ENCODE results near the gene FAM111B. TPM values are rescaled to one million over a fixed set of nuclear protein-coding genes. Genes with fewer than 3 reads are reported as not detected.
"Not testable (repeated sequence)": the region's sequence is repeated elsewhere in the genome, so short reads cannot be mapped to it uniquely, and the experiment has no call there.

Gene FAM111B
- total and polyA plus RNA-seq, 2 of the 8 experiments (the other 6 are each of a cell fraction or from before 2014, with no cell fraction given): 4.8 to 38.1 TPM

GRCh38 chr11:59058120-59059033 lies 48.7 kb upstream of the FAM111B start (continued):
- TF ChIP-seq MAX (IDR thresholded peaks at IDR 0.05) (0 out of 2 replicates have a peak, but pooled peaks have one; percentile 18), RAD21 (IDR thresholded peaks at IDR 0.05 in 1 of 2, conservative IDR thresholded peaks at IDR 0.05 in 1 of 2; ENCODE audit: low read depth in 2 of 2, low read length in 2 of 2) (peak; percentile 91 to 94), TAF1 (IDR thresholded peaks at IDR 0.05; ENCODE audit: low read depth, low read length) (0 out of 2 replicates have a peak, but pooled peaks have one; percentile 31), CHD2 (IDR thresholded peaks at IDR 0.05; ENCODE audit: low read length) (peak; percentile 78)
- TF ChIP-seq, protein P1, sequence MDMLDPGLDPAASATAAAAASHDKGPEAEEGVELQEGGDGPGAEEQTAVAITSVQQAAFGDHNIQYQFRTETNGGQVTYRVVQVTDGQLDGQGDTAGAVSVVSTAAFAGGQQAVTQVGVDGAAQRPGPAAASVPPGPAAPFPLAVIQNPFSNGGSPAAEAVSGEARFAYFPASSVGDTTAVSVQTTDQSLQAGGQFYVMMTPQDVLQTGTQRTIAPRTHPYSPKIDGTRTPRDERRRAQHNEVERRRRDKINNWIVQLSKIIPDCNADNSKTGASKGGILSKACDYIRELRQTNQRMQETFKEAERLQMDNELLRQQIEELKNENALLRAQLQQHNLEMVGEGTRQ (IDR thresholded peaks at IDR 0.05; ENCODE audit: low read length): 0 out of 2 replicates have a peak, but pooled peaks have one; percentile 8

DNA sequence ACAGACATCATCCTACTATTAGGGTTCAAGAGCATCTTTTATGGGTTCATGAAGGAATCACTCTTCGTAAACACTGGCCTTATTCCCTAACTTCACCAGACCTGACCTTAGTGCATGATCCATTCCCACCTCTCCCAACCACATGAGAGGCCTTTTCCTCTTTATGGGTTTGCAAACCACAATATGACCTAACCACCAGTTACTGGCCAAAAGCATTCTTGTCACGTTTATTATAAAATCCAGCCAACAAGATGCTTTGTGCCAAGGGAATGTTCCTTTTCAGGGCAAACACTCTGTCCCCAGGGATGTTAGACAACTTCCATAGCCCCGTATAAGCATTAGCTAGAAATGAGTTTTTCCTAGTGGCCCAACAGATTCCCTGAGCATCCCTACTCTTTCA lies 46.9 kb upstream of the FAM111B start:
- H3K56ac ChIP-seq (replicated peaks; ENCODE audit: insufficient read length, low read depth, low read length); H2BK15ac ChIP-seq (ENCODE audit: low read length); H3K9ac ChIP-seq (replicated peaks in 1 of 4; ENCODE audit: extremely low read depth in 1 of 4, low read depth in 3 of 4, low read length in 3 of 4); H3K79me2 ChIP-seq (ENCODE audit: control insufficient read depth in 1 of 2, insufficient read depth in 2 of 2, low read length in 2 of 2); POLR2A ChIA-PET (ENCODE audit: partially characterized antibody); H4K91ac ChIP-seq (replicated peaks; ENCODE audit: insufficient read length, low read length); H2AFZ ChIP-seq (ENCODE audit: low read length); H2BK5ac ChIP-seq (ENCODE audit: low read depth, low read length); H2BK120ac ChIP-seq (replicated peaks; ENCODE audit: low read depth, low read length); H3K9me3 ChIP-seq (ENCODE audit: insufficient read depth in 2 of 2, low read depth in 1 of 2, low read length in 1 of 2); H3K14ac ChIP-seq (ENCODE audit: insufficient read length); H3K23ac ChIP-seq (ENCODE audit: insufficient read length); H3K27me3 ChIP-seq (replicated peaks in 1 of 4; ENCODE audit: control insufficient read depth in 3 of 4, extremely low read depth in 1 of 4, insufficient read depth in 3 of 4, low read length in 3 of 4); H4K20me1 ChIP-seq (replicated peaks in 1 of 2; ENCODE audit: control insufficient read depth in 1 of 2, insufficient read depth in 2 of 2, low read length in 2 of 2); H3K4ac ChIP-seq (replicated peaks; ENCODE audit: insufficient read length, low read depth, low read length); H4K5ac ChIP-seq (ENCODE audit: insufficient read length, low read depth, low read length); H3K36me3 ChIP-seq (ENCODE audit: control insufficient read depth in 2 of 4, insufficient read depth in 4 of 4, low read length in 3 of 4); H3K4me1 ChIP-seq (replicated peaks in 1 of 4; ENCODE audit: control insufficient read depth in 3 of 4, insufficient read depth in 4 of 4, low read length in 3 of 4); H2BK20ac ChIP-seq (ENCODE audit: low read length); H3K4me3 ChIP-seq (ENCODE audit: extremely low read depth in 1 of 4, insufficient read depth in 2 of 4, low read depth in 3 of 4, low read length in 4 of 4); H3K27ac ChIP-seq (ENCODE audit: low read depth, low read length); H3K4me2 ChIP-seq (ENCODE audit: insufficient read depth in 1 of 2, low read depth in 2 of 2, low read length in 2 of 2); H3K23me2 ChIP-seq (ENCODE audit: low read depth, low read length); DNase-seq (ENCODE audit: low read depth in 1 of 2, low spot score in 2 of 2); H3K79me1 ChIP-seq (ENCODE audit: low read depth, low read length); H2BK12ac ChIP-seq (ENCODE audit: low read depth, low read length); H3K18ac ChIP-seq (ENCODE audit: extremely low read depth, low read length); FAIRE-seq; H2AK5ac ChIP-seq (ENCODE audit: low read depth, low read length); H4K8ac ChIP-seq (ENCODE audit: extremely low read depth, insufficient read depth, low read length): not testable (repeated sequence)
- WGBS, 2 experiments (ENCODE audit: extremely low coverage in 1 of 2, insufficient coverage in 1 of 2, insufficient read length in 1 of 2, insufficient replicate concordance in 2 of 2, low coverage in 1 of 2, low lambda C conversion rate in 2 of 2, missing lambda C conversion rate in 1 of 2): 77% methylated on average over 3 of the region's 3 CpGs; no CpG with 5 or more reads in 1 of the 2 experiments
- CTCF ChIA-PET (ENCODE audit: partially characterized antibody): interaction anchor here (0.7 to 2.2 kb wide), 7 partner anchors 13 to 154 kb away, joined by 3 to 9 read pairs (median 4); no protein-coding TSS in a partner anchor
